PC-3 (cell line): ENCODE data around the gene PTPN14.

Experiments
- EZH2 ChIP-seq: fragments of 300-600 bp; sonication (generic); IDR thresholded peaks from one replicate; pipeline ENCODE4 v1.6.1; 2017; ENCODE audit warnings: antibody characterized with exemption, mild to moderate bottlenecking, low read length; ENCODE audit not compliant: unreplicated experiment
- EZH2phosphoT487 ChIP-seq: fragments of 300-600 bp; sonication (generic); IDR thresholded peaks from 2 replicates; pipeline ENCODE4 v1.6.1; 2018; ENCODE audit warnings: mild to moderate bottlenecking, antibody characterized with exemption, low read length, borderline replicate concordance
- TF ChIP-seq, protein P1 (sequence below): fragments of 300-600 bp; sonication (generic); conservative IDR thresholded peaks from 2 replicates; pipeline ENCODE4 v1.5.1; 2017; ENCODE audit warnings: antibody characterized with exemption, low read depth, mild to moderate bottlenecking, low read length

DNA sequence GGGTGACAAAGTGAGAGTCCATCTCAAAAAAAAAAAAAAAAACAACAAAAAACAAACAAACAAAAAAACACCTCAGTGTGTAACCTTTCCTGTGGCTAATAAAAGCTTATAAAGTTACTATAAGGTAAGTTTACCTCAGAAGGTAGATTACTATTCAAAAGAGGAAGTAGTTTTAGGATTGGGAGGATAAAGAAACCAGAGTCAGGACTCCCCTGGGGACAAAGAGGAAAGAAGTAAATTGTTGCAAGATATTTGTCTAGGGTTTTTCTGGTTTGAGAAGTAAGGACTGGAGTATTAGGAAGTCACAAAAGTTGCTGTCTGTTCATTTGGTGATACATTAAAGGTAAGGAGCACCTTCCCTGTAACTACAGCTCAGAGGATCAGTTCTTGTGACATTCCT lies 27.8 kb upstream of the PTPN14 start:
- TF ChIP-seq, protein P1, sequence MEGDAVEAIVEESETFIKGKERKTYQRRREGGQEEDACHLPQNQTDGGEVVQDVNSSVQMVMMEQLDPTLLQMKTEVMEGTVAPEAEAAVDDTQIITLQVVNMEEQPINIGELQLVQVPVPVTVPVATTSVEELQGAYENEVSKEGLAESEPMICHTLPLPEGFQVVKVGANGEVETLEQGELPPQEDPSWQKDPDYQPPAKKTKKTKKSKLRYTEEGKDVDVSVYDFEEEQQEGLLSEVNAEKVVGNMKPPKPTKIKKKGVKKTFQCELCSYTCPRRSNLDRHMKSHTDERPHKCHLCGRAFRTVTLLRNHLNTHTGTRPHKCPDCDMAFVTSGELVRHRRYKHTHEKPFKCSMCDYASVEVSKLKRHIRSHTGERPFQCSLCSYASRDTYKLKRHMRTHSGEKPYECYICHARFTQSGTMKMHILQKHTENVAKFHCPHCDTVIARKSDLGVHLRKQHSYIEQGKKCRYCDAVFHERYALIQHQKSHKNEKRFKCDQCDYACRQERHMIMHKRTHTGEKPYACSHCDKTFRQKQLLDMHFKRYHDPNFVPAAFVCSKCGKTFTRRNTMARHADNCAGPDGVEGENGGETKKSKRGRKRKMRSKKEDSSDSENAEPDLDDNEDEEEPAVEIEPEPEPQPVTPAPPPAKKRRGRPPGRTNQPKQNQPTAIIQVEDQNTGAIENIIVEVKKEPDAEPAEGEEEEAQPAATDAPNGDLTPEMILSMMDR, result no peak
- TF ChIP-seq EZH2phosphoT487 (no peak), EZH2 (no peak)
